ENCODE results near the gene PTPN5.

DNA sequence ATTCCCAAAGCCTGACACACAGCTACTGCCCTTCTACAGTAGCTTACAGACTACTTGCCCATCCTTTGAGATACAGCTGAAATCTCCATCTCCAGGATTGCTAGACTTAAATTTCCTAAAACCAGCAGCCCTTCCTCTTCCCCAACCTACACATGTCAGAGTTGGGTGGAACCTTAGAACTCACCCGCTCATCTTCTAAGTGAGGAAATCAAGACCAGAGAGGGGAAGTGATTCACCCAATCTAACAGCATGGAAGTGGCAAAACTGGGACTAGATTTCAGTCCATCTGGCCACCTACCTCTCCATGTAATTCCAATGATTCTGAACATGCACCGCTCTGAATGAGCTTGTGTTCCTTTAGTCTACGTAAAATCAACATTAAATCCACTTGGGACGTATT lies 94.0 kb downstream of the PTPN5 start:
- TF ChIP-seq, protein P1, sequence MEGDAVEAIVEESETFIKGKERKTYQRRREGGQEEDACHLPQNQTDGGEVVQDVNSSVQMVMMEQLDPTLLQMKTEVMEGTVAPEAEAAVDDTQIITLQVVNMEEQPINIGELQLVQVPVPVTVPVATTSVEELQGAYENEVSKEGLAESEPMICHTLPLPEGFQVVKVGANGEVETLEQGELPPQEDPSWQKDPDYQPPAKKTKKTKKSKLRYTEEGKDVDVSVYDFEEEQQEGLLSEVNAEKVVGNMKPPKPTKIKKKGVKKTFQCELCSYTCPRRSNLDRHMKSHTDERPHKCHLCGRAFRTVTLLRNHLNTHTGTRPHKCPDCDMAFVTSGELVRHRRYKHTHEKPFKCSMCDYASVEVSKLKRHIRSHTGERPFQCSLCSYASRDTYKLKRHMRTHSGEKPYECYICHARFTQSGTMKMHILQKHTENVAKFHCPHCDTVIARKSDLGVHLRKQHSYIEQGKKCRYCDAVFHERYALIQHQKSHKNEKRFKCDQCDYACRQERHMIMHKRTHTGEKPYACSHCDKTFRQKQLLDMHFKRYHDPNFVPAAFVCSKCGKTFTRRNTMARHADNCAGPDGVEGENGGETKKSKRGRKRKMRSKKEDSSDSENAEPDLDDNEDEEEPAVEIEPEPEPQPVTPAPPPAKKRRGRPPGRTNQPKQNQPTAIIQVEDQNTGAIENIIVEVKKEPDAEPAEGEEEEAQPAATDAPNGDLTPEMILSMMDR (IDR thresholded peaks at IDR 0.05), result no peak
- no peak for TF ChIP-seq POLR2A (IDR thresholded peaks at IDR 0.05)
